ENCODE measurements around the gene TMEM18. TPM values are rescaled to one million over a fixed set of nuclear protein-coding genes. Genes with fewer than 3 reads are reported as not detected.

The TMEM18 gene
- total RNA-seq, 2 donors from 2014 or later: 7.6 to 11.9 TPM

- Histone ChIP-seq H3K27me3 (no peaks in the 10 kb centered on the region), H3K27ac (no peak overlapping the region), H3K36me3 (no peaks in the 10 kb centered on the region), H3K9me3 (peaks cover 0 to 5% of the 10 kb centered on the region in 2 donors), H3K4me3 (no peak overlapping the region), H3K4me1 (no peaks in the 10 kb centered on the region)
- peak; percentile 23 for DNase-seq (ENCODE audit: low spot score)
- no peak for TF ChIP-seq CTCF (IDR thresholded peaks at IDR 0.05)
Measured at GRCh38 chr2:623130-623922, 53.9 kb downstream of the TMEM18 start.

GRCh38 chr2:622357-622756 lies 54.8 kb downstream of the TMEM18 start:
- H3K27me3 ChIP-seq: no peaks in the 10 kb centered on the region
- no peak for DNase-seq (ENCODE audit: low spot score)
- H3K9me3 ChIP-seq: peaks cover 0 to 14% of the 10 kb centered on the region in 2 donors
- no peak overlapping the region for H3K27ac ChIP-seq
- no peaks in the 10 kb centered on the region for H3K36me3 ChIP-seq
- no peak overlapping the region for H3K4me3 ChIP-seq
- no peaks in the 10 kb centered on the region for H3K4me1 ChIP-seq
- no peak for TF ChIP-seq CTCF (IDR thresholded peaks at IDR 0.05)

- H3K4me3 ChIP-seq: no peak overlapping the region
- no peaks in the 10 kb centered on the region for H3K36me3 ChIP-seq
- no peaks in the 10 kb centered on the region for H3K4me1 ChIP-seq
- H3K27me3 ChIP-seq: no peaks in the 10 kb centered on the region
- H3K27ac ChIP-seq: no peak overlapping the region
- no peak for TF ChIP-seq CTCF (IDR thresholded peaks at IDR 0.05)
- peak; percentile 43 for DNase-seq (ENCODE audit: low spot score)
- peaks cover 0 to 15% of the 10 kb centered on the region in 2 donors for H3K9me3 ChIP-seq
Measured at GRCh38 chr2:621303-622099, 55.7 kb downstream of the TMEM18 start.

- DNase-seq (ENCODE audit: low spot score): peak; percentile 42
- no peaks in the 10 kb centered on the region for H3K4me1 ChIP-seq
- no peak for TF ChIP-seq CTCF (IDR thresholded peaks at IDR 0.05)
Measured at GRCh38 chr2:620471-621302, 56.5 kb downstream of the TMEM18 start.

GRCh38 chr2:620004-620403 lies 57.2 kb downstream of the TMEM18 start:
- Histone ChIP-seq H3K9me3 (peaks cover 0 to 15% of the 10 kb centered on the region in 2 donors), H3K27me3 (no peaks in the 10 kb centered on the region), H3K4me3 (no peak overlapping the region), H3K27ac (no peak overlapping the region), H3K4me1 (no peaks in the 10 kb centered on the region), H3K36me3 (no peaks in the 10 kb centered on the region)
- TF ChIP-seq CTCF (IDR thresholded peaks at IDR 0.05): no peak
- DNase-seq (ENCODE audit: low spot score): peak; percentile 16

More at GRCh38 chr2:620471-621302, 56.5 kb downstream of the TMEM18 start:
- no peak overlapping the region for H3K27ac ChIP-seq
- no peaks in the 10 kb centered on the region for H3K36me3 ChIP-seq
- no peak overlapping the region for H3K4me3 ChIP-seq
- no peaks in the 10 kb centered on the region for H3K27me3 ChIP-seq
- peaks cover 0 to 15% of the 10 kb centered on the region in 2 donors for H3K9me3 ChIP-seq
